GM13977 (cell line): ENCODE data around the gene FGFR4.

Experiments
- DNase-seq: peaks from one replicate; pipeline ENCODE4 v3.0.0; 2012; ENCODE audit warnings: low spot score
- CTCF ChIP-seq: IDR thresholded peaks from 2 replicates; pipeline ENCODE4 v1.5.1; 2012; ENCODE audit warnings: mild to moderate bottlenecking, control low read depth; ENCODE audit not compliant: insufficient read depth; ENCODE audit errors: extremely low read depth, missing control alignments
- in situ Hi-C: fragments of 300-500 bp; cut with MboI; formaldehyde crosslinking; loops from one replicate; pipeline ENCODE4 v1.12.0; 2022; ENCODE audit warnings: low sequenced_read_pairs, low pct_unique_long_range_greater_than_20kb, mixed read lengths, inconsistent platforms; ENCODE audit not compliant: unreplicated experiment

FGFR4 gene

GRCh38 chr5:177095088-177095669, 8.5 kb downstream of the FGFR4 start:
- DNase-seq, result no peak
- TF ChIP-seq CTCF, result no peak
- in situ Hi-C loops, result no loop called here

GRCh38 chr5:177096162-177097015, 9.7 kb downstream of the FGFR4 start:
- no peak for TF ChIP-seq CTCF
- in situ Hi-C loops, result no loop called here
- DNase-seq, result no peak

- in situ Hi-C loops, result no loop called here
- no peak for TF ChIP-seq CTCF
Observed at GRCh38 chr5:177097016-177097985, 10.6 kb downstream of the FGFR4 start.

GRCh38 chr5:177098120-177098469, 11.4 kb downstream of the FGFR4 start:
- DNase-seq, result no peak
- in situ Hi-C loops, result no loop called here
- TF ChIP-seq CTCF, result no peak

More at GRCh38 chr5:177097016-177097985, 10.6 kb downstream of the FGFR4 start:
- DNase-seq, result no peak

GRCh38 chr5:177098470-177099141, 11.9 kb downstream of the FGFR4 start:
- in situ Hi-C loops, result no loop called here
- no peak for TF ChIP-seq CTCF
- DNase-seq, result no peak

- DNase-seq, result no peak
- in situ Hi-C loops, result loop anchor here (25.0 kb wide), 1 partner anchor 437 kb away; no protein-coding TSS in a partner anchor
- no peak for TF ChIP-seq CTCF
Observed at GRCh38 chr5:177099422-177100093, 12.8 kb downstream of the FGFR4 start.
